GM08714 (cell line): ENCODE results near the gene CORO1A.

Experiments
- H3K4me3 ChIP-seq: fragments of 200-500 bp; sonication (Bioruptor generic); 2 replicates; pipeline ENCODE4 v1.5.1; 2014; ENCODE audit warnings: mild to moderate bottlenecking, low read length, inconsistent platforms
- ZNF274 ChIP-seq: IDR thresholded peaks from 2 replicates; pipeline ENCODE4 v1.6.1; 2012; ENCODE audit warnings: mild to moderate bottlenecking, low read depth, low read length

Gene CORO1A

GRCh38 chr16:30183233-30184095 lies at the start of gene CORO1A:
Gene CORO1A, plus strand, starts transcription at chr16:30183602. Its CDS starts 1,608 bp downstream, at chr16:30185210.
- peak within 1 kb of the TSS; percentile 77 for H3K4me3 ChIP-seq
- no peak for TF ChIP-seq ZNF274

- TF ChIP-seq ZNF274: no peak
- H3K4me3 ChIP-seq: no peak overlapping the region
These were observed 46.3 kb upstream of the CORO1A start for GRCh38 chr16:30136971-30137605.

GRCh38 chr16:30137897-30138296 lies 45.5 kb upstream of the CORO1A start:
- no peak for TF ChIP-seq ZNF274
- H3K4me3 ChIP-seq: no peak overlapping the region

- no peak overlapping the region for H3K4me3 ChIP-seq
These were observed 43.6 kb upstream of the CORO1A start for GRCh38 chr16:30139583-30140481.

GRCh38 chr16:30141750-30142149 lies 41.7 kb upstream of the CORO1A start:
- no peak for TF ChIP-seq ZNF274
- no peak overlapping the region for H3K4me3 ChIP-seq

More at GRCh38 chr16:30139583-30140481, 43.6 kb upstream of the CORO1A start:
- TF ChIP-seq ZNF274: no peak

GRCh38 chr16:30142672-30143346 lies 40.6 kb upstream of the CORO1A start:
- no peak overlapping the region for H3K4me3 ChIP-seq
- no peak for TF ChIP-seq ZNF274

- no peak for TF ChIP-seq ZNF274
- H3K4me3 ChIP-seq: no peak overlapping the region
These were observed 40.1 kb upstream of the CORO1A start for GRCh38 chr16:30143347-30143702.

- no peak for TF ChIP-seq ZNF274
- H3K4me3 ChIP-seq: no peak overlapping the region
These were observed 39.4 kb upstream of the CORO1A start for GRCh38 chr16:30144017-30144416.

- no peak for TF ChIP-seq ZNF274
- no peak overlapping the region for H3K4me3 ChIP-seq
These were observed 38.5 kb upstream of the CORO1A start for GRCh38 chr16:30144917-30145316.

GRCh38 chr16:30145657-30146056 lies 37.7 kb upstream of the CORO1A start:
- no peak overlapping the region for H3K4me3 ChIP-seq
- no peak for TF ChIP-seq ZNF274

- TF ChIP-seq ZNF274: no peak
- no peak overlapping the region for H3K4me3 ChIP-seq
These were observed 35.4 kb upstream of the CORO1A start for GRCh38 chr16:30147843-30148510.

- no peak for TF ChIP-seq ZNF274
These were observed 34.0 kb upstream of the CORO1A start for GRCh38 chr16:30149250-30149930.

GRCh38 chr16:30151091-30151490 lies 32.3 kb upstream of the CORO1A start:
- H3K4me3 ChIP-seq: no peak overlapping the region
- TF ChIP-seq ZNF274: no peak

More at GRCh38 chr16:30149250-30149930, 34.0 kb upstream of the CORO1A start:
- H3K4me3 ChIP-seq: no peak overlapping the region
